ENCODE data around the gene EPHB3. TPM values are rescaled to one million over a fixed set of nuclear protein-coding genes. Genes with fewer than 3 reads are reported as not detected.

EPHB3 gene
- total RNA-seq, 2 donors from 2014 or later: 40.1 to 64.2 TPM

- H3K4me3 ChIP-seq: no peak overlapping the region
- peaks cover 9% of the 10 kb centered on the region for H3K4me1 ChIP-seq
- intact Hi-C loops (cut with DNase I): no loop called here
- H3K9me3 ChIP-seq: no peaks in the 10 kb centered on the region
- no peak for TF ChIP-seq CTCF (IDR thresholded peaks at IDR 0.05)
- no peak overlapping the region for H3K27ac ChIP-seq
- no peak for DNase-seq
- H3K36me3 ChIP-seq: no peaks in the 10 kb centered on the region
- no peak overlapping the region for H3K9ac ChIP-seq (ENCODE audit: low read depth in 2 of 2, low read length in 2 of 2)
- H3K27me3 ChIP-seq: peaks cover 22% of the 10 kb centered on the region
Observed at GRCh38 chr3:184600685-184601377, 39.2 kb downstream of the EPHB3 start.

- Histone ChIP-seq H3K4me1 (peaks cover 9% of the 10 kb centered on the region), H3K27me3 (peaks cover 22% of the 10 kb centered on the region), H3K27ac (no peak overlapping the region), H3K9me3 (no peaks in the 10 kb centered on the region), H3K4me3 (no peak overlapping the region), H3K36me3 (no peaks in the 10 kb centered on the region), H3K9ac (ENCODE audit: low read depth in 2 of 2, low read length in 2 of 2) (no peak overlapping the region)
- DNase-seq: no peak
- intact Hi-C loops (cut with DNase I): no loop called here
- no peak for TF ChIP-seq CTCF (IDR thresholded peaks at IDR 0.05)
Observed at GRCh38 chr3:184601576-184602371, 40.2 kb downstream of the EPHB3 start.

GRCh38 chr3:184602372-184603150 is 41.0 kb downstream of the EPHB3 start:
- H3K36me3 ChIP-seq: no peaks in the 10 kb centered on the region
- no peak for TF ChIP-seq CTCF (IDR thresholded peaks at IDR 0.05)
- H3K27ac ChIP-seq: no peak overlapping the region
- H3K27me3 ChIP-seq: peaks cover 22% of the 10 kb centered on the region
- no peak overlapping the region for H3K9ac ChIP-seq (ENCODE audit: low read depth in 2 of 2, low read length in 2 of 2)
- intact Hi-C loops (cut with DNase I): no loop called here
- no peaks in the 10 kb centered on the region for H3K9me3 ChIP-seq
- H3K4me1 ChIP-seq: peaks cover 9% of the 10 kb centered on the region
- no peak overlapping the region for H3K4me3 ChIP-seq
- no peak for DNase-seq

- no peaks in the 10 kb centered on the region for H3K36me3 ChIP-seq
- no peak for TF ChIP-seq CTCF (IDR thresholded peaks at IDR 0.05)
- H3K9ac ChIP-seq (ENCODE audit: low read depth in 2 of 2, low read length in 2 of 2): peak overlapping the region; percentile 67 to 71
- intact Hi-C loops (cut with DNase I): no loop called here
- peaks cover 9% of the 10 kb centered on the region for H3K4me1 ChIP-seq
- DNase-seq: no peak
- H3K27me3 ChIP-seq: peaks cover 22% of the 10 kb centered on the region
- peak overlapping the region; percentile 47 for H3K4me3 ChIP-seq
- no peaks in the 10 kb centered on the region for H3K9me3 ChIP-seq
- H3K27ac ChIP-seq: no peak overlapping the region
Observed at GRCh38 chr3:184603151-184604030, 41.8 kb downstream of the EPHB3 start.
